ENCODE data around the gene TAS2R50.

DNA sequence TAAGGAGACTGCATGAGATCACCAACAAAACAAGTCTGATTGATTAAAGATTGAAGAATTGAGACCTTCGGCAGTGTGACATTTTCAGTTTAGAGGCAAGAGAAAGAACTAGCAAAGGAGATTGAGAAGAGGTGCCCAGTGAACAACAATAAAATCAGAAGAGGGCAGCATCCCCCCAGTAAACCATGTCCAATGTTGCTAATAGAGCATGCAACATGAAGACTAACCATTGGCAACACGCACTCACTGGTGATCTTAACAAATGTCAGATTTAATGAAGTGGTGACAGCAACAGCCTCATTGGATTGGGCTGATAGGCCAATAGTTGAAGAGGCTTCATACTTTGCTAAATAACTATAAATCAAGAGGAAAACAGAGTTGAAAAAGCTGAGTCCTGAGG, 26.9 kb downstream of the TAS2R50 start:
- TF ChIP-seq ETV6 (IDR thresholded peaks at IDR 0.05; ENCODE audit: borderline replicate concordance in 1 of 2, low read depth in 2 of 2, low read length in 1 of 2) (no peak), ETV6 (CRISPR knock-in tag; IDR thresholded peaks at IDR 0.05; ENCODE audit: borderline replicate concordance) (no peak), TAF7 (tag; IDR thresholded peaks at IDR 0.05) (no peak), MYC (IDR thresholded peaks at IDR 0.05; ENCODE audit: low read depth, low read length) (no peak), MYC (CRISPR knock-in tag; IDR thresholded peaks at IDR 0.05; ENCODE audit: borderline replicate concordance, low read depth) (no peak)
